ENCODE measurements around the gene SAYSD1.

Gene SAYSD1

DNA sequence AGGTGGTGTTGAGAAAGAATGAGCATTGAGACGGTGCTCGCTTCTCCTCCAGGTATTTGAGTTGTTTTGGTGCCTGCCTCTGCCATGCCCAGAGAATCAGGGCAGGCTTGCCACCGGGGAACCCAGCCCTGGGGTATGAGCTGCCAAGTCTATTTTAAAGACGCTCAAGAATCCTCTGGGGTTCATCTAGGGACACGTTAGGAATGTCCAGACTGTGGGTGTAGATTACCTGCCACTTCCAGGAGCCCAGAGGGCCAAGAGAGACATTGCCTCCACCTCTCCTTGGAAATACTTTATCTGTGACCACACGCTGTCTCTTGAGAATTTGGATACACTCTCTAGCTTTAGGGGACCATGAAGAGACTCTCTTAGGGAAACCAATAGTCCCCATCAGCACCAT lies 28.3 kb downstream of the SAYSD1 start:
- Histone ChIP-seq H3K27me3 (ENCODE audit: insufficient read depth, poor library complexity, severe bottlenecking) (peaks cover 13% of the 10 kb centered on the region), H3K4me3 (replicated peaks; ENCODE audit: insufficient read depth, low read length) (no peak overlapping the region), H3K27ac (replicated peaks) (no peak overlapping the region)
- DNase-seq (ENCODE audit: low read depth in 1 of 2, low spot score in 1 of 2): no peak
- TF ChIP-seq SPI1 (IDR thresholded peaks at IDR 0.05; ENCODE audit: borderline replicate concordance, low read depth): no peak
- no peak for TF ChIP-seq GABPA (IDR thresholded peaks at IDR 0.05; ENCODE audit: low read depth)
- TF ChIP-seq, protein P1, sequence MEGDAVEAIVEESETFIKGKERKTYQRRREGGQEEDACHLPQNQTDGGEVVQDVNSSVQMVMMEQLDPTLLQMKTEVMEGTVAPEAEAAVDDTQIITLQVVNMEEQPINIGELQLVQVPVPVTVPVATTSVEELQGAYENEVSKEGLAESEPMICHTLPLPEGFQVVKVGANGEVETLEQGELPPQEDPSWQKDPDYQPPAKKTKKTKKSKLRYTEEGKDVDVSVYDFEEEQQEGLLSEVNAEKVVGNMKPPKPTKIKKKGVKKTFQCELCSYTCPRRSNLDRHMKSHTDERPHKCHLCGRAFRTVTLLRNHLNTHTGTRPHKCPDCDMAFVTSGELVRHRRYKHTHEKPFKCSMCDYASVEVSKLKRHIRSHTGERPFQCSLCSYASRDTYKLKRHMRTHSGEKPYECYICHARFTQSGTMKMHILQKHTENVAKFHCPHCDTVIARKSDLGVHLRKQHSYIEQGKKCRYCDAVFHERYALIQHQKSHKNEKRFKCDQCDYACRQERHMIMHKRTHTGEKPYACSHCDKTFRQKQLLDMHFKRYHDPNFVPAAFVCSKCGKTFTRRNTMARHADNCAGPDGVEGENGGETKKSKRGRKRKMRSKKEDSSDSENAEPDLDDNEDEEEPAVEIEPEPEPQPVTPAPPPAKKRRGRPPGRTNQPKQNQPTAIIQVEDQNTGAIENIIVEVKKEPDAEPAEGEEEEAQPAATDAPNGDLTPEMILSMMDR (IDR thresholded peaks at IDR 0.05; ENCODE audit: insufficient read depth, low read length): no peak
- TF ChIP-seq, protein P2, sequence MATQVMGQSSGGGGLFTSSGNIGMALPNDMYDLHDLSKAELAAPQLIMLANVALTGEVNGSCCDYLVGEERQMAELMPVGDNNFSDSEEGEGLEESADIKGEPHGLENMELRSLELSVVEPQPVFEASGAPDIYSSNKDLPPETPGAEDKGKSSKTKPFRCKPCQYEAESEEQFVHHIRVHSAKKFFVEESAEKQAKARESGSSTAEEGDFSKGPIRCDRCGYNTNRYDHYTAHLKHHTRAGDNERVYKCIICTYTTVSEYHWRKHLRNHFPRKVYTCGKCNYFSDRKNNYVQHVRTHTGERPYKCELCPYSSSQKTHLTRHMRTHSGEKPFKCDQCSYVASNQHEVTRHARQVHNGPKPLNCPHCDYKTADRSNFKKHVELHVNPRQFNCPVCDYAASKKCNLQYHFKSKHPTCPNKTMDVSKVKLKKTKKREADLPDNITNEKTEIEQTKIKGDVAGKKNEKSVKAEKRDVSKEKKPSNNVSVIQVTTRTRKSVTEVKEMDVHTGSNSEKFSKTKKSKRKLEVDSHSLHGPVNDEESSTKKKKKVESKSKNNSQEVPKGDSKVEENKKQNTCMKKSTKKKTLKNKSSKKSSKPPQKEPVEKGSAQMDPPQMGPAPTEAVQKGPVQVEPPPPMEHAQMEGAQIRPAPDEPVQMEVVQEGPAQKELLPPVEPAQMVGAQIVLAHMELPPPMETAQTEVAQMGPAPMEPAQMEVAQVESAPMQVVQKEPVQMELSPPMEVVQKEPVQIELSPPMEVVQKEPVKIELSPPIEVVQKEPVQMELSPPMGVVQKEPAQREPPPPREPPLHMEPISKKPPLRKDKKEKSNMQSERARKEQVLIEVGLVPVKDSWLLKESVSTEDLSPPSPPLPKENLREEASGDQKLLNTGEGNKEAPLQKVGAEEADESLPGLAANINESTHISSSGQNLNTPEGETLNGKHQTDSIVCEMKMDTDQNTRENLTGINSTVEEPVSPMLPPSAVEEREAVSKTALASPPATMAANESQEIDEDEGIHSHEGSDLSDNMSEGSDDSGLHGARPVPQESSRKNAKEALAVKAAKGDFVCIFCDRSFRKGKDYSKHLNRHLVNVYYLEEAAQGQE (IDR thresholded peaks at IDR 0.05; ENCODE audit: insufficient replicate concordance, low read depth): no peak
- no peak for TF ChIP-seq POLR2AphosphoS5 (IDR thresholded peaks at IDR 0.05; ENCODE audit: low read depth)

DNA sequence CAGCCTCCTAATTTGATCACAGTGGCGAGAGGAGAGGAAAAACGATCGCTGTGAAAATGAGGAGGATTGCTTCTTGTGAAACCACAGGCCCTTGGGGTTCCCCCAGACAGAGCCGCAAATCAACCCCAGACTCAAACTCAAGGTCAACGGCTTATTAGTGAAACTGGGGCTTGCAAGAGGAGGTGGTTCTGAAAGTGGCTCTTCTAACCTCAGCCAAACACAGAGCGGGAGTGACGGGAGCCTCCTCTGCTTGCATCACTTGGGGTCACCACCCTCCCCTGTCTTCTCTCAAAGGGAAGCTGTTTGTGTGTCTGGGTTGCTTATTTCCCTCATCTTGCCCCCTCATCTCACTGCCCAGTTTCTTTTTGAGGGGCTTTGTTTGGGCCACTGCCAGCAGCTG lies 28.7 kb downstream of the SAYSD1 start:
- no peak for DNase-seq (ENCODE audit: low read depth in 1 of 2, low spot score in 1 of 2)
- TF ChIP-seq POLR2AphosphoS5 (IDR thresholded peaks at IDR 0.05; ENCODE audit: low read depth) (no peak), SPI1 (IDR thresholded peaks at IDR 0.05; ENCODE audit: borderline replicate concordance, low read depth) (no peak), GABPA (IDR thresholded peaks at IDR 0.05; ENCODE audit: low read depth) (no peak)
- TF ChIP-seq, protein P2 (IDR thresholded peaks at IDR 0.05; ENCODE audit: insufficient replicate concordance, low read depth): no peak
- TF ChIP-seq, protein P1 (IDR thresholded peaks at IDR 0.05; ENCODE audit: insufficient read depth, low read length): no peak
- H3K27ac ChIP-seq (replicated peaks): no peak overlapping the region
- no peak overlapping the region for H3K4me3 ChIP-seq (replicated peaks; ENCODE audit: insufficient read depth, low read length)
- H3K27me3 ChIP-seq (ENCODE audit: insufficient read depth, poor library complexity, severe bottlenecking): peaks cover 13% of the 10 kb centered on the region

DNA sequence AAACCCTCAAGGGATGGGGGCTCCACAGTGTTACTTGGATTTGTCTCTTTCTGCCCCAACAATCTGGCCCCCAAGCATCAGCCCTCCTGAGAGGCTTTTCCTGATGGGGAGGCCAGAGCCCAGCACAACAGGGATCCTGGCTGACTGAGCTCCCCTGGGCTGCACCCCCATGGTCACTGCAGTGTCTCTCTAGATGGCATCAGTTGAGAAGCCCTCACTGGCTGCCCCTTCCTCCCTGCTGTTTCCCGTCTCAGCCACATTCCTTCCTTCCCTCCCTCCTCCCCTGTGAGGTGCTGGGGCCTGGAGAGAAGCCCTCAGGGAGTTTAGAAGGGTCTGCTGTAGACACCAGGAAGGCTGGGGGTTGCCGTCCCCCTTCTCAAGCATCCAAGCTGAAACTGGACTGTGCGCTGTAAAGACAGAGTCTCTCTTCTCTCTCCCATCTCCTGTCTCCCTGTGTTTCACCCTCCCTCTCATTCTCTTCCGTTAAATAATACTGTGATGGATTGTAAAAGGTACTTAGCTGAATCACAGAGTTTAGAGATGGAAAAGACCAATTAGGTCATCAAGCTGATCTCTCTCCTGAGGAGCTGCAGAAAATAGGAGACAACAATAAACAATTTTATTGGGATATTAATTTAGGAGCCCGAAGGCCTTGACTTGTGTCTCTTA lies 29.7 kb downstream of the SAYSD1 start:
- DNase-seq (ENCODE audit: low read depth in 1 of 2, low spot score in 1 of 2): no peak
- TF ChIP-seq SPI1 (IDR thresholded peaks at IDR 0.05; ENCODE audit: borderline replicate concordance, low read depth): no peak
- TF ChIP-seq, protein P2 (IDR thresholded peaks at IDR 0.05; ENCODE audit: insufficient replicate concordance, low read depth): no peak
- TF ChIP-seq POLR2AphosphoS5 (IDR thresholded peaks at IDR 0.05; ENCODE audit: low read depth): no peak
- TF ChIP-seq, protein P1 (IDR thresholded peaks at IDR 0.05; ENCODE audit: insufficient read depth, low read length): no peak
- no peak for TF ChIP-seq GABPA (IDR thresholded peaks at IDR 0.05; ENCODE audit: low read depth)
- Histone ChIP-seq H3K27ac (replicated peaks) (no peak overlapping the region), H3K27me3 (ENCODE audit: insufficient read depth, poor library complexity, severe bottlenecking) (peaks cover 13% of the 10 kb centered on the region), H3K4me3 (replicated peaks; ENCODE audit: insufficient read depth, low read length) (no peak overlapping the region)
